PC-3 (cell line): Measurements from ENCODE around the gene DGCR2. TPM values are rescaled to one million over a fixed set of nuclear protein-coding genes. Genes with fewer than 3 reads are reported as not detected.

ENCODE experiments used
- ATAC-seq: fragments of 200-7000 bp; cut with Tn5 transposase; 2 replicates; pipeline ENCODE4 v1.9.1; 2020; ENCODE audit warnings: mild to moderate bottlenecking, moderate library complexity
- BruUV-seq: library from RNA; stranded (reverse); fragments of 400-500 nt; replicated peaks from 2 replicates; lab custom pipeline; 2021; lab: Mats Ljungman, UMichigan
- CTCF ChIA-PET: fragments of 300-600 bp; sonication (Branson Sonifier 250); formaldehyde crosslinking; loops from one replicate; lab custom pipeline; 2022; ENCODE audit warnings: antibody characterized with exemption; lab: Charles Lee
- POLR2A ChIA-PET: fragments of 300-600 bp; sonication (Branson Sonifier 250); formaldehyde crosslinking; loops from one replicate; lab custom pipeline; 2022; ENCODE audit warnings: antibody characterized with exemption; ENCODE audit not compliant: unreplicated experiment; lab: Charles Lee
- DNase-seq: peaks from one replicate; pipeline ENCODE4 v3.0.0-alpha.2; 2015
- H2AFZ ChIP-seq: fragments of 300-600 bp; sonication (generic); 2 replicates; pipeline ENCODE4 v1.6.0; 2016; ENCODE audit warnings: antibody characterized with exemption, low read length
- H3F3A ChIP-seq: fragments of 300-600 bp; sonication (generic); one replicate; pipeline ENCODE4 v1.6.0; 2017; ENCODE audit warnings: antibody characterized with exemption, low read length, control low read depth, mild to moderate bottlenecking; ENCODE audit not compliant: unreplicated experiment
- H3K27ac ChIP-seq: fragments of 300-600 bp; sonication (generic); 2 replicates; pipeline ENCODE4 v1.5.1; 2016; ENCODE audit warnings: mild to moderate bottlenecking, low read length
- H3K27me3 ChIP-seq: fragments of 300-600 bp; sonication (generic); 2 replicates; pipeline ENCODE4 v1.6.1; 2016; ENCODE audit warnings: low read length, mixed read lengths
- H3K36me3 ChIP-seq: fragments of 300-600 bp; sonication (generic); 2 replicates; pipeline ENCODE4 v1.6.1; 2016; ENCODE audit warnings: low read depth, mixed run types, low read length, mixed read lengths
- H3K4me1 ChIP-seq: fragments of 300-600 bp; sonication (generic); 2 replicates; pipeline ENCODE4 v1.5.1; 2016; ENCODE audit warnings: low read length; ENCODE audit not compliant: insufficient read depth
- H3K4me2 ChIP-seq: fragments of 300-600 bp; sonication (generic); 2 replicates; pipeline ENCODE4 v1.6.0; 2016; ENCODE audit warnings: low read length
- H3K4me3 ChIP-seq: fragments of 300-600 bp; sonication (generic); 2 replicates; pipeline ENCODE4 v1.5.1; 2016; ENCODE audit warnings: mild to moderate bottlenecking, low read length, mixed read lengths
- H3K79me2 ChIP-seq: fragments of 300-600 bp; sonication (generic); 2 replicates; pipeline ENCODE4 v1.6.1; 2017; ENCODE audit warnings: low read length, mixed read lengths
- H3K9ac ChIP-seq: fragments of 300-600 bp; sonication (generic); 2 replicates; pipeline ENCODE4 v1.6.0; 2016; ENCODE audit warnings: mild to moderate bottlenecking, low read length
- H3K9me2 ChIP-seq: fragments of 300-600 bp; sonication (generic); replicated peaks from 2 replicates; pipeline ENCODE4 v1.6.1; 2016; ENCODE audit warnings: mixed run types, low read length, mixed read lengths
- H3K9me3 ChIP-seq: fragments of 300-600 bp; sonication (generic); 2 replicates; pipeline ENCODE4 v1.6.1; 2016; ENCODE audit warnings: low read length, mixed read lengths
- H4K20me1 ChIP-seq: fragments of 300-600 bp; sonication (generic); 2 replicates; pipeline ENCODE4 v1.6.1; 2016; ENCODE audit warnings: low read length, mixed read lengths
- CTCF ChIP-seq: fragments of 300-600 bp; sonication (generic); conservative IDR thresholded peaks from 2 replicates; pipeline ENCODE4 v1.5.1; 2017; ENCODE audit warnings: antibody characterized with exemption, low read depth, mild to moderate bottlenecking, low read length
- EZH2 ChIP-seq: fragments of 300-600 bp; sonication (generic); IDR thresholded peaks from one replicate; pipeline ENCODE4 v1.6.1; 2017; ENCODE audit warnings: antibody characterized with exemption, mild to moderate bottlenecking, low read length; ENCODE audit not compliant: unreplicated experiment
- EZH2phosphoT487 ChIP-seq: fragments of 300-600 bp; sonication (generic); IDR thresholded peaks from 2 replicates; pipeline ENCODE4 v1.6.1; 2018; ENCODE audit warnings: mild to moderate bottlenecking, antibody characterized with exemption, low read length, borderline replicate concordance
- intact Hi-C: fragments of 100-400 bp; cut with micrococcal nuclease; formaldehyde crosslinking; loops from 2 replicates; pipeline ENCODE4 v1.9.0; 2023
- total RNA-seq: library from RNA; depleted of rRNA; stranded (reverse); fragments of >200 nt; gene quantifications from 2 replicates; pipeline ENCODE4 v1.2.3, GENCODE V29; 2014

Gene DGCR2
- total RNA-seq, 1 experiment from 2014 or later: 36.1 TPM

DNA sequence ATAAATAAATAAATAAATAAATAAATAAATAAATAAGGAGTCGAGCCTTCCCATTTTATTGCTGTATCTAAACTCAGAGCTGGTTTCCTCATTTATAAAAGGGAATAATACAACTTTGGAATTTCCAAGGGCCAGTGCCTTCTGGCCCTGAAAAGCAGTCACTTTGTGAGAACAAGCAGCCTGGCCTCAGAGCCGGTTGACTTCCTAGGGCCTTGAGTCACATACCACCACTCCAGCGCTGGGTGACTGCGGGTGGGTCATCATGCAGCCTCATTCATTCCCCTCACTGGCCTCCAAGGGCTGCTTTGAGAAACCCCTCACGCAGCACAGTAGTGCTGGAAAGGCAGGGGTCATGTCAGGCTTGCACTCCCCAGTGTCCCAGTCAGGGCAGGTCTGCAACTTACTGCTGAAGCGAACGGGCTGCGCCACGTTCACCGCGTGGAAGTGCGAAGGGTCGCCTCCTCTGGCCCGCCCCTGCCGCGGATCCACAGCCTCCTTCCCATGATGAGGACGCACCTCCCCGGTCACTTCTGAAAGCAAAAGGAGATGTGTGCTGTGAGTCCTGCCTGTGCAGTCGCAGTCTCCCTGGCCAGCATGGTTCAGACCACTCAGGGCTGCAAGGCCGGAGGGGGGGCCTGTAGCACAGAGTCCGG, 54.4 kb downstream of the DGCR2 start:
- Histone ChIP-seq H3F3A (no peaks in the 10 kb centered on the region), H3K79me2 (no peaks in the 10 kb centered on the region), H3K4me1 (peaks cover 5% of the 10 kb centered on the region), H3K9me2 (no peaks in the 10 kb centered on the region), H3K36me3 (peaks cover 8% of the 10 kb centered on the region), H3K27ac (no peak overlapping the region), H3K9ac (no peak overlapping the region), H3K9me3 (no peaks in the 10 kb centered on the region), H3K27me3 (no peaks in the 10 kb centered on the region), H4K20me1 (no peaks in the 10 kb centered on the region), H3K4me3 (no peak overlapping the region), H2AFZ (no peak overlapping the region), H3K4me2 (no peak overlapping the region)
- DNase-seq (no peak), ATAC-seq (no peak)
- BruUV-seq: no TSS peak
- CTCF ChIA-PET: no interaction called here
- POLR2A ChIA-PET: no interaction called here
- intact Hi-C loops: no loop called here
- TF ChIP-seq EZH2 (no peak), EZH2phosphoT487 (no peak), CTCF (no peak)

DNA sequence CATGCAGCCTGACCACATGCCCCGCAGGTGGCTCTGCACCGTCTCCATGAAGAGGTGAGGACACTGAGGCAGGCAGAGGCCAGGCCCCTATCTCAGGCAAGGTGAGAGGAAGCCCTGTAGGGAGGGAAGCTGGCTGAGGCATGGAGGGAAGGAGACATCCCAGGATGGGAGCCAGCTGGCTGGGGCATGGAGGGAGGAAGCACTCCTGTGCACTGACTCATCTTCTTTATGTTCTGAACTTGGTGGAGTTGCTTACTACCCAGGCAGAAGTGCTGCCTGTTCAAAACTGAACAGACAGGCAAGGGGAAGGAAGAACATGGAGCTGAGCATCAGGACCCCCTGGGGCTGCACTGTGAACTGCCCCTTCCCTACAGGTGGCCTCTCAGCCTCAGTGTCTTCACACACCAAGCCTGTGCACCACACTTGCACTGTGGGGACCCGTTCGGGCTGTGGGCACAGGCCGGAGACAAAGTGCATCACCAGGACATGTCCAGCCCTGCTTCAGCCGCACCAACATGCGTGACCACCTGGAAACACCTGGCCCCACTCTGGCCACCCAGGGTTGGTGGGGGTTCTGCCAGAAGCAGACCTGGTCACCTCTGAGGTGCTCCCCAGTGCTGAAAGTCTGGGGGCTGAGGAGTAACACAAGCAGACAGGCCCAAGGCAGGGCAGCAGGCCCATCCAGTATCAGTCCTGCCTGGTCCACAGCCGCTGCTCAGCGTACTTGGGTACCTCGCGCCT, 55.5 kb downstream of the DGCR2 start:
- intact Hi-C loops: no loop called here
- ChIA-PET CTCF (interaction anchor here (0.6 kb wide), 1 partner anchor 1300 kb away, joined by 4 read pairs; no protein-coding TSS in a partner anchor), POLR2A (no interaction called here)
- H3K9ac ChIP-seq: no peak overlapping the region
- ATAC-seq: peak; percentile 98
- no peak overlapping the region for H3K27ac ChIP-seq
- H3K4me3 ChIP-seq: no peak overlapping the region
- no peaks in the 10 kb centered on the region for H3K79me2 ChIP-seq
- no peaks in the 10 kb centered on the region for H3F3A ChIP-seq
- H3K4me2 ChIP-seq: no peak overlapping the region
- H3K27me3 ChIP-seq: no peaks in the 10 kb centered on the region
- peaks cover 8% of the 10 kb centered on the region for H3K36me3 ChIP-seq
- no peak overlapping the region for H2AFZ ChIP-seq
- no peaks in the 10 kb centered on the region for H3K9me2 ChIP-seq
- H4K20me1 ChIP-seq: no peaks in the 10 kb centered on the region
- H3K4me1 ChIP-seq: peaks cover 5% of the 10 kb centered on the region
- H3K9me3 ChIP-seq: no peaks in the 10 kb centered on the region
- BruUV-seq: no TSS peak
- peak; percentile 50 for DNase-seq
- no peak for TF ChIP-seq EZH2phosphoT487
- no peak for TF ChIP-seq EZH2
- no peak for TF ChIP-seq CTCF

DNA sequence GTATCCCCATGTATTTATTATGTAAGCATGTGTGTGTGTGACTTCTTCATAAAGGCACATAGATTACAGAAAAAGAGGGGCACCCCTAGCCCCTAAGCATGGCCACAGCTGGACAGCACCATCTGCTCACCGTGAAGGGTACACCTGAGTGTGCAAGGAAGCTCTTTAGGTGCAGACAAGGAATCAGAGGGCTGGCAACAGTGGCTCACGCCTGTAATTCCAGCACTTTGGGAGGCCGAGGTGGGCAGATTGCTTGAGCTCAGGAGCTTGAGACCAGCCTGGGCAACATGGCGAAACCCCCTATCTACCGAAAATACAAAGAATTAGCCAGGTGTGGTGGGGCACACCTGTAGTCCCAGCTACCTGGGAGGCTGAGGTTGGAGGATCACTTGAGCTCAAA, 56.3 kb downstream of the DGCR2 start:
- H3K9me2 ChIP-seq: no peaks in the 10 kb centered on the region
- H2AFZ ChIP-seq: no peak overlapping the region
- DNase-seq (no peak), ATAC-seq (no peak)
- POLR2A ChIA-PET: no interaction called here
- no peaks in the 10 kb centered on the region for H3K27me3 ChIP-seq
- BruUV-seq: no TSS peak
- no peak overlapping the region for H3K9ac ChIP-seq
- TF ChIP-seq EZH2phosphoT487: no peak
- TF ChIP-seq EZH2: no peak
- TF ChIP-seq CTCF: no peak
- H3F3A ChIP-seq: no peaks in the 10 kb centered on the region
- H4K20me1 ChIP-seq: no peaks in the 10 kb centered on the region
- H3K27ac ChIP-seq: no peak overlapping the region
- CTCF ChIA-PET: no interaction called here
- H3K4me1 ChIP-seq: peaks cover 5% of the 10 kb centered on the region
- no peaks in the 10 kb centered on the region for H3K9me3 ChIP-seq
- intact Hi-C loops: no loop called here
- peaks cover 5% of the 10 kb centered on the region for H3K36me3 ChIP-seq
- H3K4me3 ChIP-seq: no peak overlapping the region
- no peaks in the 10 kb centered on the region for H3K79me2 ChIP-seq
- H3K4me2 ChIP-seq: no peak overlapping the region
